SK-N-SH treated with all-trans-retinoic acid at 6 μM for 48 hours (cell line): ENCODE results near the gene MS4A13.

Source experiments
- ATAC-seq: fragments of 200-7000 bp; cut with Tn5 transposase; 3 replicates; pipeline ENCODE4 v1.9.1; 2020; ENCODE audit warnings: mild to moderate bottlenecking, moderate library complexity
- PATZ1 ChIP-seq: fragments of 250-450 bp; sonication (Bioruptor Pico); IDR thresholded peaks from 2 replicates; pipeline ENCODE4 v1.8.0; 2020; ENCODE audit warnings: mild to moderate bottlenecking, moderate library complexity, borderline replicate concordance
- RARB ChIP-seq: fragments of 250-450 bp; sonication (Bioruptor Pico); IDR thresholded peaks from 2 replicates; pipeline ENCODE4 v1.8.0; 2021; ENCODE audit warnings: mild to moderate bottlenecking, moderate library complexity
- TCF4 ChIP-seq: fragments of 250-450 bp; sonication (Bioruptor Pico); IDR thresholded peaks from 2 replicates; pipeline ENCODE4 v1.8.0; 2021; ENCODE audit warnings: mild to moderate bottlenecking, moderate library complexity, borderline replicate concordance
- ZFP3 ChIP-seq: fragments of 250-450 bp; sonication (Bioruptor Pico); IDR thresholded peaks from 2 replicates; pipeline ENCODE4 v1.5.0; 2020; ENCODE audit warnings: mild to moderate bottlenecking, moderate library complexity
- ZFP30 ChIP-seq: fragments of 450-650 bp; formaldehyde crosslinking; IDR thresholded peaks from 2 replicates; pipeline ENCODE4 v1.5.0; 2022; ENCODE audit warnings: mild to moderate bottlenecking, moderate library complexity

Gene MS4A13

GRCh38 chr11:60570970-60571369, 55.8 kb downstream of the MS4A13 start:
- TF ChIP-seq RARB (CRISPR knock-in tag) = no peak
- ATAC-seq = no peak

- TF ChIP-seq ZFP3 (no peak), ZFP30 (CRISPR knock-in tag) (no peak), TCF4 (no peak), PATZ1 (CRISPR knock-in tag) (no peak)
- ATAC-seq = no peak
These were observed 74.4 kb downstream of the MS4A13 start for GRCh38 chr11:60589611-60590010.
